Superior temporal gyrus (tissue), 1 donor: ENCODE data around the gene TMEM154.

ENCODE experiments used
- DNase-seq: peaks from one replicate; pipeline ENCODE4 v3.0.0-alpha.2; 2016; ENCODE audit errors: extremely low spot score

The TMEM154 gene

GRCh38 chr4:152629908-152630307 lies 49.9 kb downstream of the TMEM154 start:
- DNase-seq: no peak

- peak; percentile 61 for DNase-seq
These were observed 51.7 kb downstream of the TMEM154 start for GRCh38 chr4:152628128-152628527.

- no peak for DNase-seq
These were observed 53.0 kb downstream of the TMEM154 start for GRCh38 chr4:152626790-152627189.

- DNase-seq: no peak
These were observed 58.9 kb downstream of the TMEM154 start for GRCh38 chr4:152620915-152621314.

GRCh38 chr4:152620218-152620617 lies 59.6 kb downstream of the TMEM154 start:
- DNase-seq: no peak

GRCh38 chr4:152619556-152619955 lies 60.2 kb downstream of the TMEM154 start:
- no peak for DNase-seq

- DNase-seq: no peak
These were observed 60.8 kb downstream of the TMEM154 start for GRCh38 chr4:152618971-152619370.

GRCh38 chr4:152616804-152617203 lies 63.0 kb downstream of the TMEM154 start:
- DNase-seq: no peak

GRCh38 chr4:152613841-152614721 lies 65.7 kb downstream of the TMEM154 start:
- DNase-seq: no peak

- DNase-seq: no peak
These were observed 66.4 kb downstream of the TMEM154 start for GRCh38 chr4:152613351-152613750.

GRCh38 chr4:152610131-152610530 lies 69.7 kb downstream of the TMEM154 start:
- no peak for DNase-seq

GRCh38 chr4:152609481-152609880 lies 70.3 kb downstream of the TMEM154 start:
- no peak for DNase-seq

GRCh38 chr4:152607178-152607577 lies 72.6 kb downstream of the TMEM154 start:
- no peak for DNase-seq

- peak; percentile 45 for DNase-seq
These were observed 73.0 kb downstream of the TMEM154 start for GRCh38 chr4:152606753-152607152.

- DNase-seq: peak; percentile 68
These were observed 74.0 kb downstream of the TMEM154 start for GRCh38 chr4:152605641-152606335.

GRCh38 chr4:152605031-152605430 lies 74.8 kb downstream of the TMEM154 start:
- DNase-seq: no peak

GRCh38 chr4:152601156-152601555 lies 78.6 kb downstream of the TMEM154 start:
- no peak for DNase-seq

- no peak for DNase-seq
These were observed 80.2 kb downstream of the TMEM154 start for GRCh38 chr4:152599636-152600035.

GRCh38 chr4:152599095-152599494 lies 80.7 kb downstream of the TMEM154 start:
- no peak for DNase-seq

GRCh38 chr4:152598454-152598853 lies 81.3 kb downstream of the TMEM154 start:
- no peak for DNase-seq

GRCh38 chr4:152594978-152595925 lies 84.5 kb downstream of the TMEM154 start:
- DNase-seq: no peak

- DNase-seq: no peak
These were observed 85.7 kb downstream of the TMEM154 start for GRCh38 chr4:152594057-152594456.
